ENCODE results near the gene WFIKKN2. TPM values are rescaled to one million over a fixed set of nuclear protein-coding genes. Genes with fewer than 3 reads are reported as not detected.

The WFIKKN2 gene
- total and polyA plus RNA-seq, 10 of the 15 experiments (the other 5 are each of a cell fraction or from before 2014, with no cell fraction given) = 0.06 TPM; not detected in 9

GRCh38 chr17:50848711-50849110 is 13.3 kb downstream of the WFIKKN2 start:
- Histone ChIP-seq H3K4me3 (no peak overlapping the region), H3K4me1 (ENCODE audit: control insufficient read depth, insufficient read depth, low read length) (peaks cover 3% of the 10 kb centered on the region; the same call in 1 of the 2 replicates), H3K9ac (ENCODE audit: control insufficient read depth, insufficient read depth, low read length) (no peak overlapping the region), H4K20me1 (ENCODE audit: control insufficient read depth, insufficient read depth) (no peaks in the 10 kb centered on the region), H3K27me3 (replicated peaks in 1 of 2; ENCODE audit: control insufficient read depth in 2 of 2, insufficient read depth in 2 of 2, low read length in 1 of 2) (no peaks in the 10 kb centered on the region; a peak in 1 of 4 replicates), H3K9me3 (replicated peaks; ENCODE audit: control insufficient read depth, insufficient read depth, low read length) (peaks cover 2% of the 10 kb centered on the region; the same call in 1 of the 3 replicates), H3K27ac (ENCODE audit: control insufficient read depth, insufficient read depth) (no peak overlapping the region), H3K36me3 (ENCODE audit: control insufficient read depth in 2 of 2, insufficient read depth in 2 of 2, low read length in 1 of 2) (no peaks in the 10 kb centered on the region), H3K4me2 (ENCODE audit: control insufficient read depth, insufficient read depth) (no peak overlapping the region), H2AFZ (ENCODE audit: control insufficient read depth, low read depth, low read length) (no peak overlapping the region), H3K79me2 (ENCODE audit: control insufficient read depth, insufficient read depth, low read length) (no peaks in the 10 kb centered on the region)
- CTCF ChIA-PET = interaction anchor here (0.7 to 11.0 kb wide), 6 partner anchors 13 to 112 kb away, joined by 3 to 309 read pairs (median 4); no protein-coding TSS in a partner anchor
- TF ChIP-seq CHD1 (IDR thresholded peaks at IDR 0.05; ENCODE audit: low read depth, low read length) (no peak), SMC3 (IDR thresholded peaks at IDR 0.05; ENCODE audit: borderline replicate concordance, low read length) (no peak), GATAD2B (conservative IDR thresholded peaks at IDR 0.05; ENCODE audit: low read depth) (no peak), CREB1 (IDR thresholded peaks at IDR 0.05; ENCODE audit: low read depth) (no peak), NR2F1 (conservative IDR thresholded peaks at IDR 0.05) (no peak), SREBF1 (IDR thresholded peaks at IDR 0.05; ENCODE audit: low read length) (no peak), NR2C1 (IDR thresholded peaks at IDR 0.05) (no peak), USF2 (IDR thresholded peaks at IDR 0.05; ENCODE audit: borderline replicate concordance, low read depth, low read length) (no peak), ATF7 (IDR thresholded peaks at IDR 0.05; ENCODE audit: low read depth) (no peak), ZNF622 (IDR thresholded peaks at IDR 0.05) (no peak), POLR2AphosphoS5 (IDR thresholded peaks at IDR 0.05; ENCODE audit: low read length) (no peak), IKZF2 (IDR thresholded peaks at IDR 0.05) (no peak), CEBPZ (IDR thresholded peaks at IDR 0.05; ENCODE audit: low read depth, low read length) (no peak)
- no peak for DNase-seq (ENCODE audit: low read depth, low spot score)
- SMC1A ChIA-PET (ENCODE audit: uncharacterized antibody, unreplicated experiment) = interaction anchor here (0.7 kb wide), 1 partner anchor 111 kb away, joined by 3 read pairs; no protein-coding TSS in a partner anchor
- in situ Hi-C loops (cut with MboI) = no loop called here
- no peak for FAIRE-seq
- BruUV-seq (replicated peaks) = no TSS peak
- intact Hi-C loops (cut with micrococcal nuclease; ENCODE audit: unreplicated experiment) = no loop called here
- RAD21 ChIA-PET (ENCODE audit: unreplicated experiment) = interaction anchor here (1.2 kb wide), 1 partner anchor 66 kb away, joined by 3 read pairs; no protein-coding TSS in a partner anchor
- no peak for ATAC-seq
- POLR2A ChIA-PET = interaction anchor here (0.6 kb wide), 2 partner anchors 33 to 80 kb away, joined by 4 read pairs; no protein-coding TSS in a partner anchor
- WGBS (ENCODE audit: insufficient coverage, insufficient replicate concordance, low lambda C conversion rate, missing lambda C conversion rate) = 36% methylated on average over 2 of the region's 2 CpGs

Data from GM12878 (cell line).